Measurements from ENCODE around the gene WNT3A. TPM values are rescaled to one million over a fixed set of nuclear protein-coding genes. Genes with fewer than 3 reads are reported as not detected.
A peak's percentile ranks its signal among the peaks of the same experiment; 100 is the strongest.

Gene WNT3A
- total RNA-seq, 1 donor from 2014 or later: 6.0 TPM

DNA sequence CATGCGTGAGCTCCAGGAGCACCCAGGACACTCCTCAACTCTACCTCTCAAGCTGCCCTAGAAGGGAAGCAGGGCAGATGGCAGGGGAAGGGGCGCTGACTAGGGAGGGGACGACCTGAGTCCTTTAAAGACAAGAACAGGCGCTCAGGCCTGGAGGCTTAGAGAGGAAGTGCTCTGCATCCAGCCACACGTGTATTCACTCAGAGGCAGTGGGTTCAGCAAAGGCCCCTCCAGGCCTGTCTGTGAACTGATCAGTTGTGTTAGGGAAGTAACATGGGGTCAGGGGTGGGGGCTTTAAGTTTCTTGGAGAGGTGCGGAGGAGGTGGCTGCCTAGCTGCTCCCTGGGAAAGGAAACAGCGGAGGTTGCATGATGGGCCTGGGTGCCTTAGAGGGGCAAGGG lies 38.6 kb downstream of the WNT3A start:
- no peaks in the 10 kb centered on the region for H3K9me3 ChIP-seq
- H3K4me1 ChIP-seq: peaks cover 8% of the 10 kb centered on the region
- ATAC-seq (peak in 1 of 2 donors; percentile 1), DNase-seq (no peak)
- H3K27ac ChIP-seq: peak overlapping the region; percentile 60
- no peaks in the 10 kb centered on the region for H3K27me3 ChIP-seq (ENCODE audit: low read depth)
- TF ChIP-seq, protein P1, sequence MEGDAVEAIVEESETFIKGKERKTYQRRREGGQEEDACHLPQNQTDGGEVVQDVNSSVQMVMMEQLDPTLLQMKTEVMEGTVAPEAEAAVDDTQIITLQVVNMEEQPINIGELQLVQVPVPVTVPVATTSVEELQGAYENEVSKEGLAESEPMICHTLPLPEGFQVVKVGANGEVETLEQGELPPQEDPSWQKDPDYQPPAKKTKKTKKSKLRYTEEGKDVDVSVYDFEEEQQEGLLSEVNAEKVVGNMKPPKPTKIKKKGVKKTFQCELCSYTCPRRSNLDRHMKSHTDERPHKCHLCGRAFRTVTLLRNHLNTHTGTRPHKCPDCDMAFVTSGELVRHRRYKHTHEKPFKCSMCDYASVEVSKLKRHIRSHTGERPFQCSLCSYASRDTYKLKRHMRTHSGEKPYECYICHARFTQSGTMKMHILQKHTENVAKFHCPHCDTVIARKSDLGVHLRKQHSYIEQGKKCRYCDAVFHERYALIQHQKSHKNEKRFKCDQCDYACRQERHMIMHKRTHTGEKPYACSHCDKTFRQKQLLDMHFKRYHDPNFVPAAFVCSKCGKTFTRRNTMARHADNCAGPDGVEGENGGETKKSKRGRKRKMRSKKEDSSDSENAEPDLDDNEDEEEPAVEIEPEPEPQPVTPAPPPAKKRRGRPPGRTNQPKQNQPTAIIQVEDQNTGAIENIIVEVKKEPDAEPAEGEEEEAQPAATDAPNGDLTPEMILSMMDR (IDR thresholded peaks at IDR 0.05): no peak
- no peak overlapping the region for H3K4me3 ChIP-seq
- H3K36me3 ChIP-seq: no peaks in the 10 kb centered on the region
- intact Hi-C loops (cut with DNase I): no loop called here

DNA sequence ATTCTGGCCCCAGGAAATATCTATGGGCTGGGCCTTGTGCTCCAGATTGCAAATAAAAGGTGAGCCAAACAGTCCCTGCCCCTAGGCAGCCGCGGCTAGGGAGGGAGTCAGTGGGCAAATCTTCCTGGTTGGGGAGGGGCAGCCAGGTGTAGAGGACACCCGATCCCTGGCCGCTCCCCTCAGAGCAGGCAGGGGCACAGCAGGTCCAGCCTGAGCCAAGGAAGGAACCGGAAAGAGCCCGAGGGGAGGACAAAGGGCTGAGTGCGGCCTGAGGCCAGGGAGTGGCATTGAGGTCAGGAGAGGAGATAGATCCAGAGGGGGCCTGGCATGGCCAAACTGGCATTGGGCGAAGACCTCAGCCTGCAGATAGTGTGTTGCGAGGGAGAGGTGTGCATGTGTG lies 39.1 kb downstream of the WNT3A start:
- DNase-seq (peak; percentile 55), ATAC-seq (peak; percentile 33 to 57)
- H3K27ac ChIP-seq: peak overlapping the region; percentile 60
- H3K36me3 ChIP-seq: no peaks in the 10 kb centered on the region
- H3K4me1 ChIP-seq: peaks cover 8% of the 10 kb centered on the region
- H3K4me3 ChIP-seq: no peak overlapping the region
- H3K27me3 ChIP-seq (ENCODE audit: low read depth): peaks cover 1% of the 10 kb centered on the region
- intact Hi-C loops (cut with DNase I): no loop called here
- TF ChIP-seq, protein P1 (IDR thresholded peaks at IDR 0.05): no peak
- no peaks in the 10 kb centered on the region for H3K9me3 ChIP-seq

DNA sequence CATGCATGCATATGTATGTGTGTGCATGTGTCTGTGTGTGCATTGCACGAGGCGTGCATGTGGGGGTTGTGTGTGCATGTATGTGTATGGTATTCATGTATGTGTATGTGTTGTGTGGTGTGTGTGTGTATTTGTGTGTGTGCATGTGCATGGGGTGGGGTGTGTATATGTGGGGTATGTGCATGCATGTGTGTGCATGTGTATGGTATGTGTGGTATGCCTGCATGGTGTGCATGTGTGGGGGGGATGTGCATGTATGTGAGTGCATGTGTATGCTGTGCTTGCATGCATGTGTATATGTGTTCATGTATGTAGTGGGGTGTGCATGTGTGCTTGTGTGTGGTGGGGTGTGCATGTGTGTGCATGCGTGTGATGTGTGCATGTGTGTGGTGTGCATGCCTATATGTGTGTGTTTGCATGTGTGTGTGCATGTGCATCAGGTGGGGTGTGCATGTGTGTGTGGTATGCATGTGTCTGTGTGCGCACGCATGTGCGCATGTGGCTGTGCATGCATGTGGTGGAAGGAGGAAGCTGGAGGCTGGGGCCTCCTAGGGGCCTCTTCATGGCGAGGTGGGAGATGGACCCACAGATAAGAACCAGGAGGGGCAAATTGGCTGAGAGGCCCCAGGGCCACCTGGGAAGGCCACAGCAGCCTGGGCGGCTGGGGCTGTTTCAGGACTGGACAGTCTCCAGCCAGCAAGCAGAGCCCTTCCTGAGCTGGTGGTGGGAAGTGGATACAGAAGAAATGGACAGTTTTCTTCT lies 39.8 kb downstream of the WNT3A start:
- intact Hi-C loops (cut with DNase I): no loop called here
- Histone ChIP-seq H3K4me3 (no peak overlapping the region), H3K27ac (no peak overlapping the region), H3K36me3 (no peaks in the 10 kb centered on the region), H3K9me3 (no peaks in the 10 kb centered on the region), H3K27me3 (ENCODE audit: low read depth) (peaks cover 4% of the 10 kb centered on the region), H3K4me1 (peaks cover 8% of the 10 kb centered on the region)
- ATAC-seq (no peak), DNase-seq (no peak)
- TF ChIP-seq, protein P1 (IDR thresholded peaks at IDR 0.05): no peak

DNA sequence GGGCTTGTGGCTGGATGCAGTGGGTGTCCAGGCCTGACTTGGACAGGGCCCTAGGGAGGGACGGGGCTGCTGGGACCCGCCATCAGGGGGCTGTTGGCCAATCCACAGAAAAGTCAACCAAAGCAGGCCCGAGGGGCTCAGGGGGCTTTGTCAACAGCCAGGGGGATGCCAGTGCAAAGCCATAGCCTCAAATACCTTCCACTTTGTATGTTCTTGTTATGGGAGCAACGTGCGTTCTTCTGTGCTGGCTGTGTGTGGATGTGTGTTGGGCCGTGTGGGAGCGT lies 40.3 kb downstream of the WNT3A start:
- Histone ChIP-seq H3K27me3 (ENCODE audit: low read depth) (peaks cover 4% of the 10 kb centered on the region), H3K4me3 (no peak overlapping the region), H3K36me3 (no peaks in the 10 kb centered on the region), H3K9me3 (no peaks in the 10 kb centered on the region), H3K4me1 (peaks cover 8% of the 10 kb centered on the region), H3K27ac (no peak overlapping the region)
- DNase-seq (no peak), ATAC-seq (no peak)
- TF ChIP-seq, protein P1 (IDR thresholded peaks at IDR 0.05): no peak
- intact Hi-C loops (cut with DNase I): no loop called here

DNA sequence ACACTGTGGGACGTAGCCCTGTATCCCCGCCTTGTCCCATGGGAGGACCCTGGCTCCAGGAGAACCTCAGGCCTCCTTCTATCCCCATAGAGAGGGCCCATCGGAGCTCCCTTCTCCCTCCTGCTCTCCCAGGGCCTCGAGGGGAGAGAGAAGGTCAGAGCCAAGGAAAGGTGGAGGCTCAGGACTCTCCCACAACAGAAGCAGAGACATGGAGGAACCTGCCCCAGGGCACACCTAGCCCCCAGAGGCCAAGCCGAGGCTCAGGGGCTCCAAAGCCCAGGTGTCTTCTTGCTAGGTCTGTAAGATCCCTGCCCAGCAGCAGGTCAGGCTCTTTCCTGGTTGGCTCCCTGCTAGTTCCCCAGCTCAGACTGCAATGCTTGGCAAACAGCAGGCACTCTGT lies 41.3 kb downstream of the WNT3A start:
- no peak for ATAC-seq
- H3K27ac ChIP-seq: no peak overlapping the region
- intact Hi-C loops (cut with DNase I): no loop called here

More for the DNA sequence above, 41.3 kb downstream of the WNT3A start:
- no peak for DNase-seq
- TF ChIP-seq, protein P1 (IDR thresholded peaks at IDR 0.05): no peak
- Histone ChIP-seq H3K27me3 (ENCODE audit: low read depth) (peaks cover 4% of the 10 kb centered on the region), H3K4me1 (peaks cover 8% of the 10 kb centered on the region), H3K4me3 (no peak overlapping the region), H3K9me3 (no peaks in the 10 kb centered on the region), H3K36me3 (no peaks in the 10 kb centered on the region)
